Testis (tissue), 2 donors: ENCODE data around the gene ELAC2.

Experiments
- CTCF ChIP-seq, 3 experiments: fragments of 450-650 bp in 2 of 3; fragments of 200-600 bp in 1 of 3; sonication (generic) in 1 of 3; IDR thresholded peaks; one replicate each; pipeline ENCODE4 v1.5.1; 2016 to 2019; ENCODE audit warnings: antibody characterized with exemption in 3 of 3, mild to moderate bottlenecking in 2 of 3, moderate library complexity in 1 of 3
- POLR2A ChIP-seq: fragments of 450-650 bp; IDR thresholded peaks from one replicate; pipeline ENCODE4 v1.6.1; 2017; ENCODE audit warnings: antibody characterized with exemption, mild to moderate bottlenecking, moderate library complexity

- no peak for TF ChIP-seq CTCF (IDR thresholded peaks at IDR 0.05)
- TF ChIP-seq POLR2A: no peak
Measured at GRCh38 chr17:12958786-12959185, 59.0 kb downstream of the ELAC2 start.
